IMR-90 (cell line): ENCODE data around the gene SESN3. TPM values are rescaled to one million over a fixed set of nuclear protein-coding genes. Genes with fewer than 3 reads are reported as not detected.

Experiments
- ATAC-seq: fragments of 200-7000 bp; cut with Tn5 transposase; 2 replicates; pipeline ENCODE4 v1.9.1; 2020; ENCODE audit warnings: low read depth, mild to moderate bottlenecking, moderate library complexity
- BruUV-seq: library from RNA; stranded (reverse); fragments of 400-500 nt; replicated peaks from 2 replicates; lab custom pipeline; 2021; lab: Mats Ljungman, UMichigan
- CTCF ChIA-PET: fragments of 300-600 bp; formaldehyde crosslinking; extraction: SDS; loops from one replicate; lab custom pipeline; 2021; ENCODE audit warnings: antibody characterized with exemption; lab: Yijun Ruan, JAX
- POLR2A ChIA-PET: fragments of 300-600 bp; sonication (Branson Sonifier 250); formaldehyde crosslinking; loops from one replicate; lab custom pipeline; 2022; ENCODE audit warnings: antibody characterized with exemption; ENCODE audit not compliant: unreplicated experiment; lab: Charles Lee
- DNase-seq: peaks from one replicate; pipeline ENCODE4 v3.0.0; 2013
- H2AFZ ChIP-seq: replicated peaks from 2 replicates; pipeline ENCODE3; 2013; ENCODE audit warnings: low read length, mild to moderate bottlenecking; ENCODE audit not compliant: poor library complexity
- H2AK5ac ChIP-seq: 2 replicates; pipeline ENCODE4 v1.6.1; 2013; ENCODE audit warnings: low read depth, low read length, inconsistent platforms
- H2AK9ac ChIP-seq: replicated peaks from 2 replicates; pipeline ENCODE3; 2013; ENCODE audit warnings: mild to moderate bottlenecking, low read depth, low read length, moderate library complexity; ENCODE audit not compliant: poor library complexity
- H2BK120ac ChIP-seq: 2 replicates; pipeline ENCODE4 v1.6.1; 2013; ENCODE audit warnings: low read depth, low read length, inconsistent platforms
- H2BK15ac ChIP-seq: 3 replicates; pipeline ENCODE4 v1.6.1; 2013; ENCODE audit warnings: low read depth, low read length, inconsistent platforms
- H2BK20ac ChIP-seq: 2 replicates; pipeline ENCODE4 v1.6.1; 2013; ENCODE audit warnings: low read depth, mild to moderate bottlenecking, inconsistent platforms, low read length, moderate library complexity
- H2BK5ac ChIP-seq: 2 replicates; pipeline ENCODE4 v1.6.1; 2013; ENCODE audit warnings: mild to moderate bottlenecking, low read depth, low read length, inconsistent platforms; ENCODE audit not compliant: poor library complexity, severe bottlenecking
- H3K14ac ChIP-seq: replicated peaks from 2 replicates; pipeline ENCODE4 v1.6.1; 2013; ENCODE audit warnings: low read depth, low read length, inconsistent platforms
- H3K18ac ChIP-seq: 2 replicates; pipeline ENCODE4 v1.6.1; 2013; ENCODE audit warnings: low read depth, low read length, control low read depth
- H3K23ac ChIP-seq: 2 replicates; pipeline ENCODE4 v1.6.1; 2013; ENCODE audit warnings: low read depth, low read length, inconsistent platforms
- H3K27ac ChIP-seq: 2 replicates; pipeline ENCODE4 v1.5.1; 2013; ENCODE audit warnings: mild to moderate bottlenecking, control low read depth, low read length; ENCODE audit not compliant: insufficient read depth
- H3K27me3 ChIP-seq: 2 replicates; pipeline ENCODE4 v1.6.1; 2013; ENCODE audit warnings: low read length; ENCODE audit not compliant: control insufficient read depth, insufficient read depth
- H3K36me3 ChIP-seq: 2 replicates; pipeline ENCODE4 v1.6.1; 2013; ENCODE audit warnings: low read length, mixed read lengths; ENCODE audit not compliant: control insufficient read depth, insufficient read depth
- H3K4ac ChIP-seq: 2 replicates; pipeline ENCODE4 v1.6.1; 2013; ENCODE audit warnings: low read depth, low read length, inconsistent platforms
- H3K4me1 ChIP-seq: 2 replicates; pipeline ENCODE4 v1.6.1; 2013; ENCODE audit warnings: low read length, mixed read lengths; ENCODE audit not compliant: control insufficient read depth, insufficient read depth
- H3K4me2 ChIP-seq: 2 replicates; pipeline ENCODE4 v1.6.1; 2013; ENCODE audit warnings: low read depth, mild to moderate bottlenecking, control low read depth, low read length, moderate library complexity
- H3K4me3 ChIP-seq: 2 replicates; pipeline ENCODE4 v1.5.1; 2013; ENCODE audit warnings: low read depth, mild to moderate bottlenecking, control low read depth, low read length, moderate library complexity; ENCODE audit not compliant: insufficient read depth
- H3K56ac ChIP-seq: 2 replicates; pipeline ENCODE4 v1.6.1; 2013; ENCODE audit warnings: low read length, inconsistent platforms; ENCODE audit not compliant: insufficient read depth; ENCODE audit errors: extremely low read depth
- H3K79me1 ChIP-seq, 2 experiments: 2 replicates each; pipeline ENCODE4 v1.6.1; 2013; ENCODE audit warnings: low read length in 2 of 2, inconsistent platforms in 1 of 2, low read depth in 1 of 2
- H3K9ac ChIP-seq: 2 replicates; pipeline ENCODE4 v1.6.1; 2013; ENCODE audit warnings: low read depth, low read length, control low read depth
- H3K9me1 ChIP-seq: 2 replicates; pipeline ENCODE4 v1.6.1; 2013; ENCODE audit warnings: low read length, inconsistent platforms; ENCODE audit not compliant: insufficient read depth
- H3K9me3 ChIP-seq: 2 replicates; pipeline ENCODE4 v1.6.1; 2013; ENCODE audit warnings: low read length; ENCODE audit not compliant: control insufficient read depth, insufficient read depth
- H4K20me1 ChIP-seq: 2 replicates; pipeline ENCODE4 v1.6.1; 2013; ENCODE audit warnings: low read length, inconsistent platforms; ENCODE audit not compliant: insufficient read depth
- H4K5ac ChIP-seq: 2 replicates; pipeline ENCODE4 v1.6.1; 2013; ENCODE audit warnings: mild to moderate bottlenecking, low read depth, low read length, control low read depth
- H4K8ac ChIP-seq, 2 experiments: 2 replicates each; pipeline ENCODE4 v1.6.1; 2013; ENCODE audit warnings: low read depth in 2 of 2, low read length in 2 of 2, control low read depth in 1 of 2, inconsistent platforms in 1 of 2
- H4K91ac ChIP-seq: 2 replicates; pipeline ENCODE4 v1.6.1; 2013; ENCODE audit warnings: low read depth, low read length, inconsistent platforms; ENCODE audit not compliant: insufficient read depth
- BHLHE40 ChIP-seq: fragments of 150-350 bp; IDR thresholded peaks from 2 replicates; pipeline ENCODE4 v1.6.1; 2016; ENCODE audit warnings: mild to moderate bottlenecking, low read depth, low read length
- CHD1 ChIP-seq: IDR thresholded peaks from 2 replicates; pipeline ENCODE4 v1.6.1; 2012; ENCODE audit warnings: low read depth, low read length, improper control_type of control experiment
- ELK1 ChIP-seq: fragments of 150-350 bp; IDR thresholded peaks from 2 replicates; pipeline ENCODE4 v1.6.1; 2016; ENCODE audit warnings: low read depth, mild to moderate bottlenecking, low read length, moderate library complexity, borderline replicate concordance
- MAFK ChIP-seq: IDR thresholded peaks from 2 replicates; pipeline ENCODE4 v1.6.1; 2012; ENCODE audit warnings: low read depth, low read length, improper control_type of control experiment
- MXI1 ChIP-seq: IDR thresholded peaks from 2 replicates; pipeline ENCODE4 v1.6.1; 2012; ENCODE audit warnings: low read depth, mild to moderate bottlenecking, low read length, moderate library complexity, borderline replicate concordance
- NFE2L2 ChIP-seq: fragments of 150-350 bp; IDR thresholded peaks from 2 replicates; pipeline ENCODE4 v1.6.1; 2016; ENCODE audit warnings: low read depth, mild to moderate bottlenecking, low read length
- POLR2A ChIP-seq: IDR thresholded peaks from 2 replicates; pipeline ENCODE4 v1.6.1; 2012; ENCODE audit warnings: mild to moderate bottlenecking, low read depth, low read length
- RAD21 ChIP-seq: IDR thresholded peaks from 2 replicates; pipeline ENCODE4 v1.6.1; 2012; ENCODE audit warnings: low read length, improper control_type of control experiment
- RCOR1 ChIP-seq: IDR thresholded peaks from 2 replicates; pipeline ENCODE4 v1.6.1; 2012; ENCODE audit warnings: mild to moderate bottlenecking, low read length, improper control_type of control experiment; ENCODE audit not compliant: insufficient replicate concordance
- RFX5 ChIP-seq: IDR thresholded peaks from 2 replicates; pipeline ENCODE4 v1.8.0; 2012; ENCODE audit warnings: low read depth, mild to moderate bottlenecking, low read length, moderate library complexity
- SMC3 ChIP-seq: fragments of 150-350 bp; IDR thresholded peaks from 2 replicates; pipeline ENCODE4 v1.6.1; 2016; ENCODE audit warnings: low read depth, mild to moderate bottlenecking, antibody characterized with exemption, low read length, moderate library complexity
- USF2 ChIP-seq: fragments of 150-350 bp; IDR thresholded peaks from 2 replicates; pipeline ENCODE4 v1.6.1; 2017; ENCODE audit warnings: mild to moderate bottlenecking, antibody characterized with exemption, low read length, low read depth
- WGBS, 2 experiments: methylation state at CpG; one replicate each; pipeline versions ENCODE4 v1.1.5 to v1.1.7; 2013; ENCODE audit warnings: missing lambda C conversion rate in 2 of 2; ENCODE audit not compliant: insufficient read length in 1 of 2; ENCODE audit errors: extremely low coverage in 2 of 2; 5-methylcytosine and 5-hydroxymethylcytosine counted together
- dilution Hi-C: fragments of 300-500 bp; cut with HindIII; formaldehyde crosslinking; loops from one replicate; pipeline ENCODE4 v1.14.3; 2018; ENCODE audit warnings: low sequenced_read_pairs; ENCODE audit not compliant: unreplicated experiment
- in situ Hi-C: fragments of 300-500 bp; cut with MboI; formaldehyde crosslinking; loops from 3 replicates; pipeline ENCODE4 v1.14.3; 2019; ENCODE audit warnings: low sequenced_read_pairs, inconsistent platforms, mixed read lengths
- intact Hi-C: fragments of 100-400 bp; cut with micrococcal nuclease; formaldehyde crosslinking; loops from 2 replicates; pipeline ENCODE4 v1.10.0; 2022
- polyA plus RNA-seq, 3 experiments: library from polyadenylated mRNA; depleted of rRNA; stranded (reverse); fragments of >200 nt; gene quantifications; 2 replicates each; pipeline ENCODE4 v1.2.3, GENCODE V29; 2012; ENCODE audit warnings: low replicate concordance in 1 of 3
- total RNA-seq: library from RNA; depleted of rRNA; stranded (reverse); fragments of >200 nt; gene quantifications from 2 replicates; pipeline ENCODE4 v1.2.3, GENCODE V29; 2012

The SESN3 gene
- total and polyA plus RNA-seq, 2 of the 4 experiments (the other 2 are of a cell fraction) = 2.0 to 7.7 TPM

GRCh38 chr11:95175818-95176380, 55.1 kb downstream of the SESN3 start:
- POLR2A ChIA-PET = no interaction called here
- Histone ChIP-seq H3K27ac (no peak overlapping the region), H3K79me1 (no peaks in the 10 kb centered on the region), H3K36me3 (no peaks in the 10 kb centered on the region), H3K56ac (no peak overlapping the region), H2BK5ac (no peak overlapping the region), H3K27me3 (no peaks in the 10 kb centered on the region), H3K9ac (no peak overlapping the region), H2AK9ac (no peak overlapping the region), H3K4ac (no peak overlapping the region), H3K4me2 (no peak overlapping the region), H3K14ac (no peak overlapping the region), H4K91ac (no peak overlapping the region), H3K18ac (no peak overlapping the region), H4K20me1 (no peaks in the 10 kb centered on the region), H3K4me1 (no peaks in the 10 kb centered on the region), H3K23ac (no peak overlapping the region), H2AK5ac (no peak overlapping the region), H2BK120ac (no peak overlapping the region), H2BK15ac (no peak overlapping the region), H2BK20ac (no peak overlapping the region), H3K9me3 (no peaks in the 10 kb centered on the region), H3K4me3 (no peak overlapping the region), H3K9me1 (no peaks in the 10 kb centered on the region), H4K8ac (no peak overlapping the region), H2AFZ (no peak overlapping the region), H4K5ac (no peak overlapping the region)
- TF ChIP-seq ELK1 (no peak), BHLHE40 (no peak), RFX5 (no peak), CHD1 (no peak), NFE2L2 (no peak), USF2 (no peak), MAFK (no peak), POLR2A (no peak), MXI1 (no peak), SMC3 (no peak), RAD21 (no peak), RCOR1 (no peak)
- in situ Hi-C loops (no loop called here), dilution Hi-C loops (no loop called here), intact Hi-C loops (no loop called here)
- no TSS peak for BruUV-seq
- CTCF ChIA-PET = no interaction called here
- 70% methylated on average over 2 of the region's 4 CpGs; no CpG with 5 or more reads in 1 of the 2 experiments for WGBS, 2 experiments
- ATAC-seq (no peak), DNase-seq (no peak)
